Renal cortex interstitium (tissue), 15 donors: ENCODE measurements around the gene NALCN. TPM values are rescaled to one million over a fixed set of nuclear protein-coding genes. Genes with fewer than 3 reads are reported as not detected.
A peak's percentile ranks its signal among the peaks of the same experiment; 100 is the strongest.

Experiments
- DNase-seq, 11 donors: peaks; one replicate each; pipeline ENCODE4 v3.0.0-alpha.2; 2013; ENCODE audit warnings: low read depth in 9 of 11, low spot score in 4 of 11; ENCODE audit errors: extremely low read depth in 1 of 11
- long read RNA-seq, 16 experiments: transcript quantifications; one replicate each; lab custom pipeline, GENCODE V29; 2026
- polyA plus RNA-seq, 3 donors: library from polyadenylated mRNA; unstranded; fragments of 120-200 nt; gene quantifications; one replicate each; pipeline ENCODE4 v1.2.1, GENCODE V29; 2013; ENCODE audit not compliant: insufficient read length in 3 of 3

The NALCN gene
- polyA plus RNA-seq, result 1 to 10 TPM in 2 of 3 donors, under 1 TPM in 1; 0.92 to 1.5 (median 1.2) TPM
- long read RNA-seq, donor 1, result 0 reads
- long read RNA-seq, donor 2, result 0 reads
- long read RNA-seq, donor 3, result 0 reads
- long read RNA-seq, donor 4, result 0 reads
- long read RNA-seq, donor 5, result 0 reads
- long read RNA-seq, donor 6, result 0 reads
- long read RNA-seq, donor 7, result 0 reads
- long read RNA-seq, donor 8, result 0 reads
- long read RNA-seq, donor 9, result 0 reads
- long read RNA-seq, donor 10, result 0 reads
- long read RNA-seq, donor 11, result 0 reads
- long read RNA-seq, donor 12, result 0 reads
- long read RNA-seq, donor 13, result 0 reads
- long read RNA-seq, donor 14, result 0 reads
- long read RNA-seq, donor 15, result 0 reads
- long read RNA-seq, donor 16, result 0 reads

GRCh38 chr13:101416181-101417042 is at the start of gene NALCN:
NALCN (minus strand) TSS chr13:101416508; CDS start chr13:101399126, 17,382 bp downstream.
- DNase-seq, result peak in 7 of 11 donors; percentile 2 to 26 (median 16)

- no peak for DNase-seq
Observed at GRCh38 chr13:101465877-101466276, 49.6 kb upstream of the NALCN start.

- DNase-seq, result no peak
Observed at GRCh38 chr13:101457176-101457575, 40.9 kb upstream of the NALCN start.

GRCh38 chr13:101455863-101456262 is 39.6 kb upstream of the NALCN start:
- DNase-seq, result peak in 1 of 11 donors; percentile 24

GRCh38 chr13:101454767-101455166 is 38.5 kb upstream of the NALCN start:
- DNase-seq, result no peak

GRCh38 chr13:101453784-101454201 is 37.5 kb upstream of the NALCN start:
- no peak for DNase-seq

GRCh38 chr13:101452519-101453485 is 36.5 kb upstream of the NALCN start, which contains the start of gene ITGBL1:
ITGBL1 (plus strand) TSS chr13:101452675; CDS start chr13:101452834, 159 bp downstream.
- no peak for DNase-seq

GRCh38 chr13:101451641-101452040 is 35.3 kb upstream of the NALCN start:
- DNase-seq, result no peak

GRCh38 chr13:101450749-101451130 is 34.4 kb upstream of the NALCN start:
- DNase-seq, result no peak

GRCh38 chr13:101449790-101450748 is 33.8 kb upstream of the NALCN start:
- DNase-seq, result no peak

- no peak for DNase-seq
Observed at GRCh38 chr13:101447852-101448251, 31.5 kb upstream of the NALCN start.

GRCh38 chr13:101434486-101434885 is 18.2 kb upstream of the NALCN start:
- DNase-seq, result no peak

GRCh38 chr13:101433895-101434294 is 17.6 kb upstream of the NALCN start:
- DNase-seq, result no peak

- DNase-seq, result no peak
Observed at GRCh38 chr13:101429733-101430132, 13.4 kb upstream of the NALCN start.

GRCh38 chr13:101425623-101426022 is 9.3 kb upstream of the NALCN start:
- no peak for DNase-seq

- no peak for DNase-seq
Observed at GRCh38 chr13:101425156-101425471, 8.8 kb upstream of the NALCN start.

- no peak for DNase-seq
Observed at GRCh38 chr13:101424381-101425155, 8.3 kb upstream of the NALCN start.
